PC-9 (cell line): ENCODE results near the gene ZFP91. TPM values are rescaled to one million over a fixed set of nuclear protein-coding genes. Genes with fewer than 3 reads are reported as not detected.

ENCODE experiments used
- BruUV-seq: library from RNA; stranded (reverse); fragments of 400-500 nt; replicated peaks from 2 replicates; lab custom pipeline; 2021; lab: Mats Ljungman, UMichigan
- CTCF ChIA-PET: fragments of 300-600 bp; sonication (Branson Sonifier 250); formaldehyde crosslinking; loops from one replicate; lab custom pipeline; 2022; ENCODE audit warnings: antibody characterized with exemption; lab: Charles Lee
- POLR2A ChIA-PET: fragments of 300-600 bp; sonication (Branson Sonifier 250); formaldehyde crosslinking; loops from one replicate; lab custom pipeline; 2022; ENCODE audit warnings: antibody characterized with exemption; ENCODE audit not compliant: unreplicated experiment; lab: Charles Lee
- DNase-seq, 2 experiments: peaks; one replicate each; pipeline versions ENCODE4 v3.0.0 to v3.0.0-alpha.2; 2015 to 2022; ENCODE audit warnings: mixed read lengths in 1 of 2
- H2AFZ ChIP-seq: fragments of 200-600 bp; sonication (generic); 2 replicates; pipeline ENCODE4 v1.8.1; 2017; ENCODE audit warnings: antibody characterized with exemption
- H3F3A ChIP-seq: fragments of 200-600 bp; sonication (generic); 2 replicates; pipeline ENCODE4 v1.8.1; 2017; ENCODE audit warnings: antibody characterized with exemption, mild to moderate bottlenecking, low read depth; ENCODE audit not compliant: insufficient read depth
- H3K27ac ChIP-seq: fragments of 200-600 bp; sonication (generic); 2 replicates; pipeline ENCODE4 v1.6.1; 2016; ENCODE audit warnings: mixed run types
- H3K27me3 ChIP-seq: fragments of 200-600 bp; sonication (generic); 2 replicates; pipeline ENCODE4 v1.6.1; 2016; ENCODE audit warnings: low read depth, mixed run types; ENCODE audit not compliant: insufficient read depth
- H3K36me3 ChIP-seq: fragments of 200-600 bp; sonication (generic); 2 replicates; pipeline ENCODE4 v1.6.1; 2016; ENCODE audit warnings: low read depth, mixed run types
- H3K4me1 ChIP-seq: fragments of 200-600 bp; sonication (generic); replicated peaks from 2 replicates; pipeline ENCODE4 v1.6.1; 2016; ENCODE audit warnings: mixed run types; ENCODE audit not compliant: insufficient read depth
- H3K4me2 ChIP-seq: fragments of 200-600 bp; sonication (generic); 2 replicates; pipeline ENCODE4 v1.6.1; 2017; ENCODE audit warnings: mixed run types
- H3K4me3 ChIP-seq: fragments of 200-600 bp; sonication (generic); 2 replicates; pipeline ENCODE4 v1.6.1; 2016; ENCODE audit warnings: mixed run types
- H3K79me2 ChIP-seq: fragments of 200-600 bp; sonication (generic); 2 replicates; pipeline ENCODE4 v1.6.1; 2017; ENCODE audit warnings: low read depth, mixed run types
- H3K9me2 ChIP-seq: fragments of 200-600 bp; sonication (generic); 2 replicates; pipeline ENCODE4 v1.8.1; 2017; ENCODE audit warnings: mild to moderate bottlenecking; ENCODE audit not compliant: insufficient read depth
- H3K9me3 ChIP-seq: fragments of 200-600 bp; sonication (generic); 2 replicates; pipeline ENCODE4 v1.8.1; 2016; ENCODE audit warnings: low read depth; ENCODE audit not compliant: insufficient read depth
- H4K20me1 ChIP-seq: fragments of 200-600 bp; sonication (generic); 2 replicates; pipeline ENCODE4 v1.8.1; 2017; ENCODE audit not compliant: insufficient read depth
- EZH2 ChIP-seq: fragments of 200-600 bp; sonication (generic); IDR thresholded peaks from 2 replicates; pipeline ENCODE4 v1.8.0; 2017; ENCODE audit warnings: antibody characterized with exemption, low read depth
- intact Hi-C: fragments of 100-400 bp; cut with micrococcal nuclease; formaldehyde crosslinking; loops from one replicate; pipeline ENCODE4 v1.10.0; 2022; ENCODE audit not compliant: unreplicated experiment
- total RNA-seq: library from RNA; stranded (reverse); gene quantifications from 2 replicates; pipeline ENCODE4 v1.2.3, GENCODE V29; 2021
- TF ChIP-seq, protein P1 (sequence below): fragments of 200-600 bp; sonication (generic); conservative IDR thresholded peaks from 2 replicates; pipeline ENCODE4 v1.6.1; 2017; ENCODE audit warnings: mixed run types, antibody characterized with exemption, mild to moderate bottlenecking, moderate library complexity

Gene ZFP91
- total RNA-seq, 1 experiment from 2014 or later = 67.5 TPM

DNA sequence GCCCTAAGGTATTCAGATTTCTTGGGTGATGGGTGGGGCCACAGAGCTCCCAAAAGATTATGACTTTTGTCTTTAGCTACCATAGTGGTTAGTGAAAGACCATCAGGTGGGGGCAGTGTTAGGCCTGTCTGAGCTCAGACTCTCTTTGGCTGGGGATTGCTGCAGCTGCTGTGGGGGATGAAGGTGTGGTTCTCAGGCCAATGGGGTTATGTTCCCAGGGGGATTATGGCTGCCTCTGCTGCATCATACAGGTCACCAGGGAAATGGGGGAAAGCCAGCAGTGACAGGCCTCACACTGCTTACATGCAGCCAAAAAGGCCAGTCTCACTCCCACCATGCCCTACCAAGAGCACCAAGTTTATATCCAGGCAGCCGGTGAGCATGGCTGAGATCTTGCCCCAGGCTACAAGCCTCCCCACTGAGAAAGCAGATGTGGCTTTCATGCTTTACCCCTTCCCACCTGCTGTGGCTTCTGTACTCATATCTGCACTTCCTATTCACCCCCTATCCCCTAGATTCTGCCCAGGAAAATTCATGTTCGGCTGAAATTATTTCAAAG lies 68.4 kb downstream of the ZFP91 start:
- Histone ChIP-seq H3F3A (no peaks in the 10 kb centered on the region), H3K9me3 (peaks cover 8% of the 10 kb centered on the region; the same call in 1 of the 2 replicates), H3K4me2 (peak overlapping the region; percentile 14; the same call in 1 of the 2 replicates), H3K9me2 (no peaks in the 10 kb centered on the region), H3K4me3 (no peak overlapping the region), H2AFZ (no peak overlapping the region), H4K20me1 (no peaks in the 10 kb centered on the region), H3K27ac (no peak overlapping the region), H3K27me3 (no peaks in the 10 kb centered on the region), H3K4me1 (no peaks in the 10 kb centered on the region), H3K36me3 (no peaks in the 10 kb centered on the region), H3K79me2 (no peaks in the 10 kb centered on the region)
- intact Hi-C loops = no loop called here
- no peak for DNase-seq
- TF ChIP-seq, protein P1, sequence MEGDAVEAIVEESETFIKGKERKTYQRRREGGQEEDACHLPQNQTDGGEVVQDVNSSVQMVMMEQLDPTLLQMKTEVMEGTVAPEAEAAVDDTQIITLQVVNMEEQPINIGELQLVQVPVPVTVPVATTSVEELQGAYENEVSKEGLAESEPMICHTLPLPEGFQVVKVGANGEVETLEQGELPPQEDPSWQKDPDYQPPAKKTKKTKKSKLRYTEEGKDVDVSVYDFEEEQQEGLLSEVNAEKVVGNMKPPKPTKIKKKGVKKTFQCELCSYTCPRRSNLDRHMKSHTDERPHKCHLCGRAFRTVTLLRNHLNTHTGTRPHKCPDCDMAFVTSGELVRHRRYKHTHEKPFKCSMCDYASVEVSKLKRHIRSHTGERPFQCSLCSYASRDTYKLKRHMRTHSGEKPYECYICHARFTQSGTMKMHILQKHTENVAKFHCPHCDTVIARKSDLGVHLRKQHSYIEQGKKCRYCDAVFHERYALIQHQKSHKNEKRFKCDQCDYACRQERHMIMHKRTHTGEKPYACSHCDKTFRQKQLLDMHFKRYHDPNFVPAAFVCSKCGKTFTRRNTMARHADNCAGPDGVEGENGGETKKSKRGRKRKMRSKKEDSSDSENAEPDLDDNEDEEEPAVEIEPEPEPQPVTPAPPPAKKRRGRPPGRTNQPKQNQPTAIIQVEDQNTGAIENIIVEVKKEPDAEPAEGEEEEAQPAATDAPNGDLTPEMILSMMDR = no peak
- no peak for TF ChIP-seq EZH2
- POLR2A ChIA-PET = interaction anchor here (0.5 kb wide), 1 partner anchor 457 kb away, joined by 10 read pairs; no protein-coding TSS in a partner anchor
- BruUV-seq = no TSS peak
- CTCF ChIA-PET = no interaction called here

DNA sequence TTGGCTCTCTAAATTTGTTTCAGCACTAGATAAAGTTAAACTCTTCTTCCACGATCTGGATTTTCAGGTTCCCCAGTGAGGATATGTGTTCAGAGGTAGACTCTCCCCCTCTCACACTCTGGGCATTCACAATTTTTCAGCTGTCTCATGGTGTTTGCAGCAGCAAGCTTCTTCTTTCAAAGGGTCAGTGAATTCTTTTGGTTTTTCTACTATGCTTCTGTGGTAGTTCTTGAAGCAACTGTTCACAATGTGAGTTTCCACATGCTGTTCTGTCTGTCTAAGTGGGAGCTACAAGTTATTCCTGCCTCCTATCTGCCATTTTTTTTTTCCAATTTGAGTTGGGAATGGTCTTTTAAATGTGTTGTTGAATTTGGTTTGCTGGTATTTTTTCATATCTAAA lies 69.0 kb downstream of the ZFP91 start:
- Histone ChIP-seq H3K36me3 (no peaks in the 10 kb centered on the region), H2AFZ (no peak overlapping the region), H3K4me3 (no peak overlapping the region), H3F3A (no peaks in the 10 kb centered on the region), H3K4me2 (peak overlapping the region; percentile 14; the same call in 1 of the 2 replicates), H3K4me1 (no peaks in the 10 kb centered on the region), H4K20me1 (no peaks in the 10 kb centered on the region), H3K79me2 (no peaks in the 10 kb centered on the region), H3K27ac (no peak overlapping the region), H3K27me3 (no peaks in the 10 kb centered on the region), H3K9me3 (peaks cover 8% of the 10 kb centered on the region; the same call in 1 of the 2 replicates), H3K9me2 (no peaks in the 10 kb centered on the region)
- DNase-seq = no peak
- intact Hi-C loops = no loop called here
- ChIA-PET CTCF (no interaction called here), POLR2A (no interaction called here)
- TF ChIP-seq, protein P1 = no peak
- no peak for TF ChIP-seq EZH2
- no TSS peak for BruUV-seq

DNA sequence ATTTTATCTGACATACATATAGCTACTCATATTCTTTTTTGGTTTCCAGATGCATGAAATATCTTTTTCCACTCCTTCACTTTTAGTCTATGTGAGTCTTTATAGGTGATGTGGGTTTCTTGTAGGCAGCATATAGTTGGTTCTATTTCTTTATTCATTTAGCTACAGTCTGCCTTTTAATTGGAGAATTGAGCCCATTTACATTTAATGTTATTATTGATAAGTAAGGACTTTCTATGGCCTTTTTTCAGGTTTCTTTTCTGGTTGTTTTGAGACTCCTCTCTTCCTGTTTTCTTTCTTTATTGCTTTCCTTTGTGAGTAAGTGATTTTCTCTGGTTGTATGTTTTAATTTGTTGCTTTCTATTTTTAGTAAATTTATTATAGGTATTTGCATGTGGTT lies 70.8 kb downstream of the ZFP91 start:
- Histone ChIP-seq H3K27me3 (no peaks in the 10 kb centered on the region), H3K79me2 (no peaks in the 10 kb centered on the region), H3K4me3 (no peak overlapping the region), H3K4me1 (0 out of 2 replicates have a peak, but pooled peaks cover 5% of the 10 kb centered on the region), H4K20me1 (no peaks in the 10 kb centered on the region), H3F3A (no peaks in the 10 kb centered on the region), H3K36me3 (no peaks in the 10 kb centered on the region), H3K9me3 (peaks cover 8% of the 10 kb centered on the region; the same call in 1 of the 2 replicates), H3K9me2 (no peaks in the 10 kb centered on the region), H2AFZ (no peak overlapping the region), H3K4me2 (no peak overlapping the region), H3K27ac (no peak overlapping the region)
- ChIA-PET POLR2A (no interaction called here), CTCF (no interaction called here)
- no peak for TF ChIP-seq EZH2
- intact Hi-C loops = loop anchor here (10.0 kb wide), 1 partner anchor 255 kb away; no protein-coding TSS in a partner anchor
- no TSS peak for BruUV-seq
- no peak for DNase-seq
